Smooth muscle cell of the brain vasculature (primary cell): ENCODE measurements around the gene GNG8.
A peak's percentile ranks its signal among the peaks of the same experiment; 100 is the strongest.

Source experiments
- DNase-seq: peaks from one replicate; pipeline ENCODE4 v3.0.0-alpha.2; 2012; ENCODE audit warnings: low read depth, low spot score

Gene GNG8

DNA sequence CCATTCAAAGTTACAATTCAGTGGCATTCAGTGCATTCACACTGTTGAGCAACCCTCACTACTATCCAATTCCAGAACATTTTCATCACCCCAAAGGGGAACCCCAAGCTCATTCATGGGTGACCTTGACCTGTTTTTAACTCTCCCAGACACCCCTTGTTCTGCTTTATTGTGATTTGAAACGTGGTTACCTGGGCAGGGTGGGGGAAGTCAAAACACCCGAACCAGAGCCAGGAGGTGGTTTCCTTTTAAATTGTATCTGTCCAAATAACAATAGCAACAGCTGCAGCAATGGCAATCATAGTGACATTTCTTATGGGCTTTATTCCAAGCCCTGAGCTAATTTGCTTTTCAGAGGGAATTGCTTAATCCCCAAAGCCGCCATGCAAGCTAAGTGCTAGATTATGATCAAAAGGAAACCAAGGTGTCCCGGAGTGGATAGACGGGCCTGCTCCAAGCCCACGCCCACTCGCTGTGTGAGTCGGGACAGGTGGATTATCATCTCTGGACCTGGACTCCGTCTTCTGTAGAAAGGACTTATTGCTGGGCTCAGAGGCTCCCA, 17.3 kb downstream of the GNG8 start:
- no peak for DNase-seq

GRCh38 chr19:46617601-46618000, 18.4 kb downstream of the GNG8 start:
- no peak for DNase-seq

GRCh38 chr19:46616631-46617322, 19.2 kb downstream of the GNG8 start:
- no peak for DNase-seq

GRCh38 chr19:46615966-46616365, 20.0 kb downstream of the GNG8 start:
- DNase-seq: no peak

DNA sequence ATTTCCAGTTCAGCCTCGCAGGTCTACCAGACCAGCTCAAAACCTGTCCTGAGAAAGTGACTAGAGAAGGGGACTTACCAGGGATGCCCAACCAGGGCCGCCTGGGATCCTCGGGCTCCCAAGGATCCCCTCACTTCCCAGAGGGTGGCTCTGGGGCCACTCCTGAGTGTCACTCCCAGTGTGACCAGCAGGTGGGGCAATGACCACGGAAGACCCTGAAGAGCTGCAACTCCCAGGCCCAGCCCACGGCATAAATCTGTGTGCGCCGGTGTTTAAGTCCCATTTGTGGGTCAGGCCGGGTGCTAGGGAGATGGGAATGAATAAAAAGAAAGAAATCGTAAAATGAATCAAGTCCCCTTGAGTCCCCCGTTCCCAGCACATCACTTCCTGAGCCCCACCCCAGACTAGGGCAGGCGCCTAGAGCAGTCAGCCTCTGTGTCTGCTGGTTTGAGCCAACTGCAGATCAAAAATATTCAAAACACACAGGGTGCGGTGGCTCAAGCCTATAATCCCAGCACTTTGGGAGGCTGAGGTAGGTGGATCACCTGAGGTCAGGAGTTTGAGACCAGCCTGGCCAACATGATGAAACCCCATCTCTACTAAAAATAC, 21.8 kb downstream of the GNG8 start:
- DNase-seq: peak; percentile 57

DNA sequence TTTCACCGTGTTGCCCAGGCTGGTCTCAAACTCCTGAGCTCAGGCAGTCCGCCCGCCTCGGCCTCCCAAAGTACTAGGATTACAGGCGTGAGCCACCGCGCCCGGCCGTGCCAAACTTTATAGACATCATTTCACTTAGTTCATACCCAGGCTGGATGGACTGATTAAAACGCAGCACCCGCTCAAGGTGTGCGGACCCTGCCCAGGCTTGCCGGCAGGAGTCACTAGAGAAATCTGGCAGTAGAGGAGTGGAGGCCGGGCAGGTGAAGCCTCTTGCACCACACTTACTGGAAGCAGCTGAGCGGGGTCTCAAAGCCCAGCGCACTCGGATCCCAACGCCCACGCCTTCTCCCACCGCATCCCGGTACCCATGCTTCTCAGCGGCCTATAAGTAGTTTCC, 22.5 kb downstream of the GNG8 start:
- no peak for DNase-seq

DNA sequence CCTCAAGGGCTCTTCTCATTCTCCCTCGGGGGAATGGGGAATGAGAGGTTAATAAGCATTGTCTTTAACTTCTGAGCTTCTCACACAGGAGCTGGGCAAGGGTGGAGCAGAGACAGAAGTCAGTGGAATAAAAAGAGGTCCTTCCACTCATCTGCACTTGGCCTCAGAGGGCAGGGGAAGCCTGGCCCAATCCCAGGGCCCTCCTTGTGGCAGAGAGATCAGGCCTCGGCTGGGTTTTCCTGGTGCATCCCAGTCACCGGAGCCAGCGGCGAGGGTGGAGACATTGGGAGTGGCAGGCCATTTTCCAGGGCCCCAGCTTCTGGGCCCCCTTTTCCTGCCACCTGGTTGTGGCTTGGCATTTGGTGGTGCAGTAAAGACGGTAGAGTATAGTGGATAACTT, 24.2 kb downstream of the GNG8 start:
- DNase-seq: no peak

- DNase-seq: no peak
Observed at GRCh38 chr19:46610851-46611770, 24.9 kb downstream of the GNG8 start.

DNA sequence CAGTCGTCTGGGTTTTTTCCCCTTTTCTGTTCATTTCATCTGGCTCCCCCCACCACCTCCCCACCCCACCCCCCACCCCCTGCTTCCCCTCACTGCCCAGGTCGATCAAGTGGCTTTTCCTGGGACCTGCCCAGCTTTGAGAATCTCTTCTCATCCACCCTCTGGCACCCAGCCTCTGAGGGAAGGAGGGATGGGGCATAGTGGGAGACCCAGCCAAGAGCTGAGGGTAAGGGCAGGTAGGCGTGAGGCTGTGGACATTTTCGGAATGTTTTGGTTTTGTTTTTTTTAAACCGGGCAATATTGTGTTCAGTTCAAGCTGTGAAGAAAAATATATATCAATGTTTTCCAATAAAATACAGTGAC, 25.6 kb downstream of the GNG8 start:
- no peak for DNase-seq

GRCh38 chr19:46609511-46610412, 26.2 kb downstream of the GNG8 start:
- no peak for DNase-seq

GRCh38 chr19:46608581-46609345, 27.2 kb downstream of the GNG8 start:
- no peak for DNase-seq

DNA sequence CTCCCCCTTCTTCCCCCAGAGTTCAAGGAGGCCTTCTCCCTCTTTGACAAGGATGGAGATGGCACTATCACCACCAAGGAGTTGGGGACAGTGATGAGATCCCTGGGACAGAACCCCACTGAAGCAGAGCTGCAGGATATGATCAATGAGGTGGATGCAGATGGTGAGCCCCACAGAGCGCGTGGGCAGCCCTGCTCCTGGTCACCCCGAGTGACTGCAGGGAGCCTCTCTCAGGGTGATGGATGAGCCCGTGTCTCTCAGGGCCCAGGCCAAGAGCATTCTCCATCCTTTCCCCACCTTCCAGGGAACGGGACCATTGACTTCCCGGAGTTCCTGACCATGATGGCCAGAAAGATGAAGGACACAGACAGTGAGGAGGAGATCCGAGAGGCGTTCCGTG, 27.8 kb downstream of the GNG8 start:
- DNase-seq: no peak

- no peak for DNase-seq
Observed at GRCh38 chr19:46607448-46607841, 28.6 kb downstream of the GNG8 start.

GRCh38 chr19:46606681-46607447, 29.1 kb downstream of the GNG8 start:
- no peak for DNase-seq

GRCh38 chr19:46606019-46606418, 30.0 kb downstream of the GNG8 start:
- DNase-seq: no peak

- DNase-seq: no peak
Observed at GRCh38 chr19:46605356-46605821, 30.6 kb downstream of the GNG8 start.

GRCh38 chr19:46604781-46605355, 31.1 kb downstream of the GNG8 start:
- no peak for DNase-seq

- no peak for DNase-seq
Observed at GRCh38 chr19:46603752-46604231, 32.2 kb downstream of the GNG8 start.

GRCh38 chr19:46603195-46603637, 32.8 kb downstream of the GNG8 start:
- no peak for DNase-seq
